ENCODE results near the gene CEP170B.
"Not testable (repeated sequence)": the region's sequence is repeated elsewhere in the genome, so short reads cannot be mapped to it uniquely, and the experiment has no call there.

CEP170B gene

GRCh38 chr14:104856869-104857860 lies 7.9 kb upstream of the CEP170B start:
- DNase-seq (ENCODE audit: low read depth) = no peak
- no peak for TF ChIP-seq CTCF (conservative IDR thresholded peaks at IDR 0.05; ENCODE audit: low read depth, low read length)
- H3K4me3 ChIP-seq (ENCODE audit: low read length) = no peak overlapping the region

- H3K4me3 ChIP-seq (ENCODE audit: low read length); DNase-seq (ENCODE audit: low read depth): not testable (repeated sequence)
Measured at GRCh38 chr14:104857931-104858330, 7.1 kb upstream of the CEP170B start.

GRCh38 chr14:104858811-104859426 lies 6.1 kb upstream of the CEP170B start:
- no peak for DNase-seq (ENCODE audit: low read depth)
- no peak for TF ChIP-seq CTCF (conservative IDR thresholded peaks at IDR 0.05; ENCODE audit: low read depth, low read length)
- H3K4me3 ChIP-seq (ENCODE audit: low read length) = no peak overlapping the region

- H3K4me3 ChIP-seq (ENCODE audit: low read length) = no peak overlapping the region
- DNase-seq (ENCODE audit: low read depth) = no peak
- no peak for TF ChIP-seq CTCF (conservative IDR thresholded peaks at IDR 0.05; ENCODE audit: low read depth, low read length)
Measured at GRCh38 chr14:104859900-104860299, 5.2 kb upstream of the CEP170B start.

GRCh38 chr14:104860414-104860813 lies 4.7 kb upstream of the CEP170B start:
- no peak for DNase-seq (ENCODE audit: low read depth)
- no peak overlapping the region for H3K4me3 ChIP-seq (ENCODE audit: low read length)
- TF ChIP-seq CTCF (conservative IDR thresholded peaks at IDR 0.05; ENCODE audit: low read depth, low read length) = no peak

- DNase-seq (ENCODE audit: low read depth) = no peak
- no peak for TF ChIP-seq CTCF (conservative IDR thresholded peaks at IDR 0.05; ENCODE audit: low read depth, low read length)
- H3K4me3 ChIP-seq (ENCODE audit: low read length) = no peak overlapping the region
Measured at GRCh38 chr14:104863131-104863862, 1.8 kb upstream of the CEP170B start.

- no peak for DNase-seq (ENCODE audit: low read depth)
- TF ChIP-seq CTCF (conservative IDR thresholded peaks at IDR 0.05; ENCODE audit: low read depth, low read length) = no peak
- no peak overlapping the region for H3K4me3 ChIP-seq (ENCODE audit: low read length)
Measured at GRCh38 chr14:104863923-104864266, 1.2 kb upstream of the CEP170B start.

All from retinal pigment epithelial cell (primary cell).